OCI-LY1 (cell line): ENCODE data around the gene OSGIN1.
A peak's percentile ranks its signal among the peaks of the same experiment; 100 is the strongest.

Experiments
- CTCF ChIP-seq: fragments of 200-600 bp; sonication (generic), shearing (Covaris generic); IDR thresholded peaks from 2 replicates; pipeline ENCODE4 v1.5.1; 2017; ENCODE audit warnings: mild to moderate bottlenecking, antibody characterized with exemption, low read length, moderate library complexity, mixed read lengths
- EZH2 ChIP-seq: fragments of 200-600 bp; sonication (generic), shearing (Covaris generic); IDR thresholded peaks from 2 replicates; pipeline ENCODE4 v1.8.0; 2017; ENCODE audit warnings: borderline replicate concordance, mixed run types, mild to moderate bottlenecking, antibody characterized with exemption, low read length, moderate library complexity, mixed read lengths

- TF ChIP-seq EZH2 (no peak), CTCF (peak; percentile 88)
Measured at GRCh38 chr16:83956336-83957289, 3.6 kb downstream of the OSGIN1 start.
